BJ (cell line): ENCODE measurements around the gene ZNF268. TPM values are rescaled to one million over a fixed set of nuclear protein-coding genes. Genes with fewer than 3 reads are reported as not detected.

ENCODE experiments used
- CTCF ChIA-PET: fragments of 350-600 bp; formaldehyde crosslinking; extraction: SDS; loops from one replicate; lab custom pipeline; 2021; ENCODE audit warnings: antibody characterized with exemption, inconsistent platforms; lab: Yijun Ruan, JAX
- POLR2A ChIA-PET: fragments of 300-600 bp; sonication (Branson Sonifier 250); formaldehyde crosslinking; extraction: SDS; loops from one replicate; lab custom pipeline; 2021; ENCODE audit warnings: antibody characterized with exemption; lab: Charles Lee
- DNase-seq: peaks from one replicate; pipeline ENCODE4 v3.0.0-alpha.2; 2011; ENCODE audit warnings: low read depth
- H3K27me3 ChIP-seq: 2 replicates; pipeline ENCODE4 v1.6.0; 2011; ENCODE audit warnings: low read length; ENCODE audit not compliant: control insufficient read depth, insufficient read depth
- H3K36me3 ChIP-seq: 2 replicates; pipeline ENCODE4 v1.5.1; 2011; ENCODE audit warnings: low read length; ENCODE audit not compliant: control insufficient read depth, insufficient read depth
- H3K4me3 ChIP-seq: 2 replicates; pipeline ENCODE4 v1.5.1; 2011; ENCODE audit warnings: low read depth, mild to moderate bottlenecking, control low read depth, low read length
- polyA plus RNA-seq: library from polyadenylated mRNA; depleted of rRNA; stranded (reverse); fragments of >200 nt; gene quantifications from 2 replicates; pipeline ENCODE4 v1.2.3, GENCODE V29; 2011
- TF ChIP-seq, protein P1 (sequence below): IDR thresholded peaks from 2 replicates; pipeline ENCODE4 v1.5.1; 2011; ENCODE audit warnings: low read depth, mild to moderate bottlenecking, control low read depth, inconsistent platforms, low read length, moderate library complexity; ENCODE audit not compliant: insufficient read depth

The ZNF268 gene
- polyA plus RNA-seq, 1 experiment = 9.9 TPM

GRCh38 chr12:133225527-133225926 is 44.2 kb downstream of the ZNF268 start:
- CTCF ChIA-PET = no interaction called here

DNA sequence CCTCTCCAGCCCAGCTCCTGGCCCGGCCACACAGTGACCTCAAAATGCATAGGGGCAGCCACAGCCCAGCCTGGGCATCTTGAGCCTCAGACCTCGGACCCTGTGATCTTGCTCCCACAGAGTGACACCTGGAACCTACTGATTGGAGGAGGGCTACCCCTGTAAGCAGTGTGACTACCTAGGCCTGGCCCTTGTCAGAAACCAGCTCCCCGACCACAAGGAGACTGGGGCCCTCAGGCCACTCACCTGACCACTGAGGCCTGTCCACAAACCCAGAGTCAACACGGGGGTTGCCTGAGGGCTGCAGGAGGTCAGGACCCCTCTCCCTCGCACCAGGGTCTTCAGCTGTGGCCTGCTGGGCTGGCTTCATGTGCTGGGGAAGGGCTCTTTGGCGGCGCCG is 45.4 kb downstream of the ZNF268 start:
- POLR2A ChIA-PET = no interaction called here
- CTCF ChIA-PET = no interaction called here
- Histone ChIP-seq H3K27me3 (no peaks in the 10 kb centered on the region), H3K4me3 (no peak overlapping the region), H3K36me3 (no peaks in the 10 kb centered on the region)
- no peak for DNase-seq
- TF ChIP-seq, protein P1, sequence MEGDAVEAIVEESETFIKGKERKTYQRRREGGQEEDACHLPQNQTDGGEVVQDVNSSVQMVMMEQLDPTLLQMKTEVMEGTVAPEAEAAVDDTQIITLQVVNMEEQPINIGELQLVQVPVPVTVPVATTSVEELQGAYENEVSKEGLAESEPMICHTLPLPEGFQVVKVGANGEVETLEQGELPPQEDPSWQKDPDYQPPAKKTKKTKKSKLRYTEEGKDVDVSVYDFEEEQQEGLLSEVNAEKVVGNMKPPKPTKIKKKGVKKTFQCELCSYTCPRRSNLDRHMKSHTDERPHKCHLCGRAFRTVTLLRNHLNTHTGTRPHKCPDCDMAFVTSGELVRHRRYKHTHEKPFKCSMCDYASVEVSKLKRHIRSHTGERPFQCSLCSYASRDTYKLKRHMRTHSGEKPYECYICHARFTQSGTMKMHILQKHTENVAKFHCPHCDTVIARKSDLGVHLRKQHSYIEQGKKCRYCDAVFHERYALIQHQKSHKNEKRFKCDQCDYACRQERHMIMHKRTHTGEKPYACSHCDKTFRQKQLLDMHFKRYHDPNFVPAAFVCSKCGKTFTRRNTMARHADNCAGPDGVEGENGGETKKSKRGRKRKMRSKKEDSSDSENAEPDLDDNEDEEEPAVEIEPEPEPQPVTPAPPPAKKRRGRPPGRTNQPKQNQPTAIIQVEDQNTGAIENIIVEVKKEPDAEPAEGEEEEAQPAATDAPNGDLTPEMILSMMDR = no peak

More at GRCh38 chr12:133225527-133225926, 44.2 kb downstream of the ZNF268 start:
- Histone ChIP-seq H3K4me3 (no peak overlapping the region), H3K27me3 (no peaks in the 10 kb centered on the region), H3K36me3 (no peaks in the 10 kb centered on the region)
- no peak for DNase-seq
- TF ChIP-seq, protein P1 = no peak
- POLR2A ChIA-PET = no interaction called here

- no peaks in the 10 kb centered on the region for H3K36me3 ChIP-seq
- POLR2A ChIA-PET = no interaction called here
- CTCF ChIA-PET = no interaction called here
- TF ChIP-seq, protein P1 = no peak
- H3K4me3 ChIP-seq = no peak overlapping the region
- no peak for DNase-seq
- H3K27me3 ChIP-seq = no peaks in the 10 kb centered on the region
These were observed 46.1 kb downstream of the ZNF268 start for GRCh38 chr12:133227281-133227852.

GRCh38 chr12:133231001-133231400 is 49.7 kb downstream of the ZNF268 start:
- no peaks in the 10 kb centered on the region for H3K36me3 ChIP-seq
- no peak for DNase-seq
- H3K4me3 ChIP-seq = no peak overlapping the region
- H3K27me3 ChIP-seq = no peaks in the 10 kb centered on the region
- TF ChIP-seq, protein P1 = no peak
- CTCF ChIA-PET = no interaction called here
- POLR2A ChIA-PET = no interaction called here

DNA sequence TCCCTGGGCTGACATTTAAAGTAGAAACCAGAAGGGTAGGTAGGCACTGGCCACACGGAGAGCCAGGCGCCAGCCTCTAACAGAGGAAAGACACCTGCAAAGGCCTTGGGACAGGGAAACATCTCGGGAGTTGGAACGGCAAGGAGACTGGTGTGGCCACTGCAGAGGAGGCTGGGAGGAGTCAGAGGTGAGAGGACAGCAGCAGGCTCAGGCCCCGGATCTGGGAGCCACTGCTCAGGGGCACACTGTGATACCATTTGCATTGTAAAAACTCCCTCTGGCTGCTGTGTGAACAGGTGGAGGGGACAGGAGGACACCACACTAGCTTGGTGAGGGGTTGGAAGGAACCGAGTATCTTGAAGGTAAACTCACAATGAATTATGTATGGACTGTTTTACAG is 51.7 kb downstream of the ZNF268 start:
- ChIA-PET CTCF (no interaction called here), POLR2A (no interaction called here)
- TF ChIP-seq, protein P1 = no peak
- H3K36me3 ChIP-seq = no peaks in the 10 kb centered on the region
- no peak overlapping the region for H3K4me3 ChIP-seq
- no peaks in the 10 kb centered on the region for H3K27me3 ChIP-seq
- no peak for DNase-seq
